GM18907 (cell line): ENCODE data around the gene UMODL1.

Source experiments
- ATAC-seq: cut with Tn5 transposase; IDR thresholded peaks from one replicate; pipeline ENCODE4 v1.9.1; 2021; ENCODE audit warnings: mild to moderate bottlenecking, moderate library complexity; ENCODE audit not compliant: unreplicated experiment

The UMODL1 gene

GRCh38 chr21:42079008-42079938 is 8.2 kb downstream of the UMODL1 start:
- no peak for ATAC-seq

- ATAC-seq: no peak
Measured at GRCh38 chr21:42079939-42080787, 9.0 kb downstream of the UMODL1 start.

- no peak for ATAC-seq
Measured at GRCh38 chr21:42080788-42081083, 9.6 kb downstream of the UMODL1 start.

- ATAC-seq: no peak
Measured at GRCh38 chr21:42081138-42081537, 10.0 kb downstream of the UMODL1 start.

- no peak for ATAC-seq
Measured at GRCh38 chr21:42081931-42082381, 10.8 kb downstream of the UMODL1 start.

GRCh38 chr21:42082501-42083360 is 11.6 kb downstream of the UMODL1 start:
- ATAC-seq: no peak

DNA sequence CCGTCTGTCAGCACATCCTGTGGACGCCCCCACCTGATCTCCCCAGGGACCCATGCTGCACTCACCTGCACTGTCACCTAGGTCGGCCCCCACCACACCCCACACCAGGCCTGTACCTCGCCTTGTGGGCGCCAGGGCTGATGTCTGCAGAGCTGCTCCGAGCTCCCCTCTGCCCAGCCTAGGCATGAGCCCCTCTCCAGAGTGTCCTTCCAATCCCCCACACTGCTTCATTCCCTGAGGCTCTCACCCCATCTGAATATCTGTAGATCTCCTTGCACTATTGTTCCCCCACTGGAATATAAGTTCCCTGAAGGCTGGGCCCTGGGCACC is 12.2 kb downstream of the UMODL1 start:
- no peak for ATAC-seq

DNA sequence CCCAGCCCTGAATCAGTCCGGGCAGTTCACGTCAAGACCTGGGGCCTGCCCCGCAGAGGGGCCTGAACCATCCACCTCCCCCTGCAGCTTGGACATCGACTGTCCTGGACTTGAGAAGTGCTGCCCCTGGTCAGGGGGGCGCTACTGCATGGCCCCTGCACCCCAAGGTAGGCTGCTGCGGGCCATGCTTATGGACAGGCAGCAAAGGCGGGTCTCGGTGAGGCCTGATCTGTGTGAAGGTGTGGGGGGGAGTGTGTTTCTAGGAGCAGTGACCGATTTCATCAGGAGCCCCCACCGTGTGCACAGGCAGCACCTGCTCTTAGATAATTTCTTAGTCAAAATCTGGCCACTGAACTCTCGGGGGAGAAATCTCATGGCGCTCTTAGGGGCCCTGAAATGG is 13.0 kb downstream of the UMODL1 start:
- ATAC-seq: no peak

DNA sequence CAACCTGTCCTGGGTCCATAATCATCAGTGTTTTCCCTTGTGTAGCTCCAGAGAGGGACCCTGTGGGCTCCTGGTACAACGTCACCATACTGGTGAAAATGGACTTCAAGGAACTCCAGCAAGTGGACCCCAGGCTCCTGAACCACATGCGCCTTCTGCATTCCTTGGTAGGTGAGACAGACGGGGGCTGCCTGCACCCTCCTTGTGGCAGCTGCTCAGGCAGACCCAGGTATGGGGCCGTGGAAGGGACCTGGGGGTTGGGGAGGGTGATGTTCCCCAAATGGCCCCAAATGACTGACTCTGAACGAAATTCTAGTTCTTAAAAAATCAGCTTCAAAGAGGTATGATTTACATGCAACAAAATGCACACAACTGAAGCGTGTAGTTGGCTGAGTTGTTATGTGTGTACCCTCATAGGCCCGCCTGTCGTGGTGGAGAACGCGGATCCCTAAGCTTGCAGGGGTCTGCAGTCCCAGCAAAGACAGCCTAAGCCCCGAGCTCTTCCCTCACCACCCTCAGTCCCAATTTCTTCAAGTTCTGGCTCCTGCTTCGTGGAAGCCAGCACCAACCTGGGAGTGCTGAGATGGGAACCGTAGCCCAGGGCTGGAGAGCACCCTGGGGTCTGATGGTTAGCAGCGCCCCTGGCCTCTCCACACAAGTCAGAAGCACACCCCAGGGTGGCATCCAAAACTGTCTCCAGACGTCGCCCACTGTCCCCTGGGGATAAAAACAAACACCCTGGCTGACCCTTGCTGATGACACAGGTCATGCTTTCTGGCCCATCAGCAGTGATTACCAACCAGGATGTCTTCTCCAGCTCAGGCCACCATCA is 14.3 kb downstream of the UMODL1 start:
- no peak for ATAC-seq

DNA sequence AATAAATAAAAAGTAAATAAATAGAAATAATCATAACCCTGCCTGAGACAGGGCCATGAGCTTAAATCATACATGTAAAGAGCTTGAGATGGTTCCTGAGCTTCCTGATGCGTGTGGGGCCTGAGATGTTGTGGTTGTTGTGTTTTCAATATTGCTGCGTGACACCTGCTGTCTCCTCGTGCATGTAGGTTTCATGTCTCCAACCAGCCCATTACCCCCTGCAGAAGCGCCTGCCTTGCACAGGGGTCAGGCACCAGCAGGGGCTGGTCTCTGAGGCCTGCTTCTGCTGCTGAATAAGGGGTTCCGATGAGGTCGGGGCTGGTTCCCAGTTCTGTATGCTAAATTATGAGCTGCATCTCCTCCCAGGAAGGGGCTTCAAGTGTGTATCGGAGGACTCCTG is 15.9 kb downstream of the UMODL1 start:
- no peak for ATAC-seq

- no peak for ATAC-seq
Measured at GRCh38 chr21:42088148-42088547, 17.0 kb downstream of the UMODL1 start.

- ATAC-seq: no peak
Measured at GRCh38 chr21:42088658-42089057, 17.5 kb downstream of the UMODL1 start.

DNA sequence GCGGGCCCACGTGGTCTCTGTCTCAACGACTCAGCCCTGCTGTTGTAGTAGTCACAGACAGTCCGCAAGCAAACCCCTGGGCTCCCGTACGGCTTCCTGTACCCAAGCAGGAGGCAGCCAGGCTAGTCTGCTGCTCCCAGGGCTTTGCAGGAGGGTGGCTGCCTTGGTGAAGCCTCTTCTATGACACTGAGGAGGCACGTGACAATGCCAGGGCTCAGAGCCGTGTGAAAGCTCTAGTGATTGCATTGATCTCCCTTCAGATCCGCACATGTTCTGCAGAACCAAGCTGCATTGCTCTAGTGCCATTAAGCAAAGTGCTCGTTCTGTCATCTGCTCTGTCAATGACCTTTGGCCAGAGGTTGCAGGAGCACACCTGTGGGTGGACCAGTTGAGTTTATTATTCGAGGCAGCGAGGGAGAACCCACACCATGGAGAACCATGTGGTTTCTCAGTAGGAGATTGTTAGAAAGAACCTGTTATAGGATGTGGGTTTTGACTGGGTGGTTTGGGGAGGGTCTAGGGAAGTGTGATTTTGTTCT is 18.0 kb downstream of the UMODL1 start:
- no peak for ATAC-seq

- no peak for ATAC-seq
Measured at GRCh38 chr21:42089665-42090310, 18.7 kb downstream of the UMODL1 start.

GRCh38 chr21:42091899-42092508 is 20.9 kb downstream of the UMODL1 start:
- ATAC-seq: no peak

DNA sequence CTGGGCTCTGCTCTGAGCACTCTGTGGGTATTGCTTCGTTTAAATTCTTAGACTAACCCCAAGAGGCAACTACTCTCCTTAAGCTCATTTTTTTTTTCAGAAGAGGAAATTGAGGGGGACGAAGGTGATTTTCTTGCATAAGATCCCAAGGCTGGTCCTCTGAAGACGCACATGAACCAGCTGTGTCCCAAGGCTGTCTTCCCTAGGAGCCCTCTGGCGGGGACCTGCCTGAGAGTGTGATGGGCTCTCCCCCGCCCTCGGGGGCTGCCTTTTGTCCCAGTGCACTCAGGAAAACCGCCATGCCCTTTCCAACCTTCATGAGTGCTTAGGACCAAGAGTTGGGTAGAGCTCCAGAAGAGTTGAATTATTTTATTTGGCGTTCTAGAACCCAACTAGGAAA is 21.7 kb downstream of the UMODL1 start:
- no peak for ATAC-seq

DNA sequence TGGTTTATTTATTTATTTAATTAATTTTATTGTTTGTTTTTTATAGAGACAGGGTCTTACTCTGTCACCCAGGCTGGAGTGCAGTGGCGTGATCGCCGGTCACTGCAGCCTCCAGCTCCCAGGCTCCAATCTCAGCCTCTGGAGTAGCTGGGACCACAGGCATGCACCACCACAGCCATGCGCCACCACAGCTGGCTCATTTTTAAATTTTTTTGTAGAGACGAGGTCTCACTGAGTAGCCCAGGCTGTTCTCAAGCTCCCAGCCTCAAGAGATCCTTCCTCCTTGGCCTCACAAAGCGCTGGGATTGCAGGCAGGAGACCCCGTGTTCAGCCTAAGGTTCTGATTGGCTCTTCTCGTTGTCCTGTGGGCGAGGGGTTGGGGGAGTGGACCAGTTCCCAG is 22.1 kb downstream of the UMODL1 start:
- ATAC-seq: no peak

GRCh38 chr21:42093991-42094421 is 22.9 kb downstream of the UMODL1 start:
- ATAC-seq: no peak

DNA sequence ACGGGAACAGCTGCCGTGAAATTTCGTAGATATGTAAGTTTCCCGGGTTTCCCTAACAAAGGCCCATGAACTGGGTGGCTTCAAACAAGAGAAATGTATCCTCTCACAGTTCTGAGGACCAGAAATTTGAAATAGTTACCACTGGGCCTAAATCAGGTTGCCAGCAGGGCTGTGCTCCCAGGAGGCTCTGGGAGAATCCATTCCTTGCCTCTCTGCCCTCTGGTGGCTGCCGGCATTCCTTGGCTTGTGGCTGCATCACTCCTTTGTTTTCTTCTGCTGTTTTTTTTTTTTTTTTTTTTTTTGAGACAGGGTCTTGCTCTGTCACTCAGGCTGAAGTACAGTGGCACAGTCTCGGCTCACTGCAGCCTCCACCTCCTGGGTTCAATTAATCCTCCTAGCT is 23.7 kb downstream of the UMODL1 start:
- ATAC-seq: no peak
